Measurements from ENCODE around the gene NIPSNAP3A. TPM values are rescaled to one million over a fixed set of nuclear protein-coding genes. Genes with fewer than 3 reads are reported as not detected.

The NIPSNAP3A gene
- total and polyA plus RNA-seq, 2 donors (not counting 3 experiments of a cell fraction or from before 2014, with no cell fraction given), result 27.2 TPM

DNA sequence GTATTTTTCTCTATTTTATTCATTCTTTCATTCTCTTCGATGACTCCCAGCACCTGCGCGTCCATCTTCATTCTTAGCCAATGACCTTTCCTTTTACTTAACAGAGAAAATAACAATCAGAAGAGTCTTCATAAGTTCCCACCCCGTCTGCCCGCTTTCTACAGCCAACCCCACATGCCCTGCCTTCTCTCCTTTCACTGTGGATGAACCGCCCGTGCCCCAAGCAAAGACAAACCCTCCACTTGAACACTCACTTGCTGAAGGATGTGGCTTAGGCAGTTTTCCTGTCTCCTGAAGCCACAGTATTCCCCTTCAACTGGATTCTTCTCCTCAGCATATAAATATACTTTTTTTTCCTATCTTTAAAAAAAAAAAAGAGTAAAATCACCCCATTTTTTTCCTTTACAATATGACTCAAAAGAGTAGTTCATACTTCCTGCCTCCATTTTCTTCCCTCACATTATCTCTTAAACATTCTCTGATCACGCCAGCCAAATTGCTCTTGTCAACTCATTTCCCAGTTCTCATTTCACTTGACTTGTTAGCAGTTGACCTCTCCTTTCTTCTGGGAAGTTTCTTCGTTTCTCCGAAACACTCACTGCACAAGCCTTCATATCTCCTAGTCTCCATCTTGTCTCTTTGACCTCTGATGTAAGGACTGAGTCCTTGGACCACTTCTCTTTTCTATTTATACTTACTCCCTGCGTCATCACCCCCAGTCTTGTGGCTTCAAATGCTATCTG lies 27.5 kb downstream of the NIPSNAP3A start:
- dilution Hi-C loops (cut with MboI; ENCODE audit: extremely low pct_ligation_motif_present, low sequenced_read_pairs), result no loop called here
- DNase-seq (ENCODE audit: low read depth, low spot score), result no peak
- H3K27ac ChIP-seq (ENCODE audit: insufficient read depth, low read depth, low read length), result no peak overlapping the region
- H3K4me3 ChIP-seq (replicated peaks in 1 of 3; ENCODE audit: insufficient read depth in 1 of 3, low read depth in 1 of 3, low read length in 3 of 3), result no peak overlapping the region
- no peaks in the 10 kb centered on the region for H3K79me2 ChIP-seq (ENCODE audit: control insufficient read depth, insufficient read depth, low read length)
- intact Hi-C loops (cut with micrococcal nuclease), result no loop called here
- BruUV-seq (replicated peaks), result no TSS peak
- H3K4me2 ChIP-seq (ENCODE audit: insufficient read depth, low read length), result no peak overlapping the region
- no peaks in the 10 kb centered on the region for H3K9me3 ChIP-seq (replicated peaks; ENCODE audit: control insufficient read depth, insufficient read depth, low read length)
- no peaks in the 10 kb centered on the region for H3K9me1 ChIP-seq (replicated peaks; ENCODE audit: control insufficient read depth, extremely low read depth, insufficient read depth, low read length)
- POLR2A ChIA-PET, result no interaction called here
- no peaks in the 10 kb centered on the region for H3K4me1 ChIP-seq (ENCODE audit: control insufficient read depth, extremely low read depth, insufficient read depth, low read length)
- TF ChIP-seq, protein P1, sequence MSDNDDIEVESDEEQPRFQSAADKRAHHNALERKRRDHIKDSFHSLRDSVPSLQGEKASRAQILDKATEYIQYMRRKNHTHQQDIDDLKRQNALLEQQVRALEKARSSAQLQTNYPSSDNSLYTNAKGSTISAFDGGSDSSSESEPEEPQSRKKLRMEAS (IDR thresholded peaks at IDR 0.05; ENCODE audit: insufficient read depth, insufficient read length), result no peak
- TF ChIP-seq JUN (IDR thresholded peaks at IDR 0.05; ENCODE audit: borderline replicate concordance, insufficient read depth, insufficient read length, low read depth), result no peak
- no peak for TF ChIP-seq GATA2 (IDR thresholded peaks at IDR 0.05; ENCODE audit: insufficient read depth, insufficient read length, low read depth, low read length)
- TF ChIP-seq POLR2AphosphoS5 (IDR thresholded peaks at IDR 0.05; ENCODE audit: insufficient read depth, low read depth, low read length), result no peak
- no peak for TF ChIP-seq FOS (IDR thresholded peaks at IDR 0.05; ENCODE audit: borderline replicate concordance, insufficient read depth, low read length)
- TF ChIP-seq EZH2 (IDR thresholded peaks at IDR 0.05; ENCODE audit: borderline replicate concordance, low read depth, low read length, severe bottlenecking), result no peak
- TF ChIP-seq, protein P2, sequence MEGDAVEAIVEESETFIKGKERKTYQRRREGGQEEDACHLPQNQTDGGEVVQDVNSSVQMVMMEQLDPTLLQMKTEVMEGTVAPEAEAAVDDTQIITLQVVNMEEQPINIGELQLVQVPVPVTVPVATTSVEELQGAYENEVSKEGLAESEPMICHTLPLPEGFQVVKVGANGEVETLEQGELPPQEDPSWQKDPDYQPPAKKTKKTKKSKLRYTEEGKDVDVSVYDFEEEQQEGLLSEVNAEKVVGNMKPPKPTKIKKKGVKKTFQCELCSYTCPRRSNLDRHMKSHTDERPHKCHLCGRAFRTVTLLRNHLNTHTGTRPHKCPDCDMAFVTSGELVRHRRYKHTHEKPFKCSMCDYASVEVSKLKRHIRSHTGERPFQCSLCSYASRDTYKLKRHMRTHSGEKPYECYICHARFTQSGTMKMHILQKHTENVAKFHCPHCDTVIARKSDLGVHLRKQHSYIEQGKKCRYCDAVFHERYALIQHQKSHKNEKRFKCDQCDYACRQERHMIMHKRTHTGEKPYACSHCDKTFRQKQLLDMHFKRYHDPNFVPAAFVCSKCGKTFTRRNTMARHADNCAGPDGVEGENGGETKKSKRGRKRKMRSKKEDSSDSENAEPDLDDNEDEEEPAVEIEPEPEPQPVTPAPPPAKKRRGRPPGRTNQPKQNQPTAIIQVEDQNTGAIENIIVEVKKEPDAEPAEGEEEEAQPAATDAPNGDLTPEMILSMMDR (IDR thresholded peaks at IDR 0.05; ENCODE audit: extremely low read depth in 1 of 2, insufficient read depth in 1 of 2, low read depth in 1 of 2, low read length in 2 of 2), result no peak
- TF ChIP-seq MYC (IDR thresholded peaks at IDR 0.05; ENCODE audit: low read depth, low read length), result no peak
- TF ChIP-seq POLR2A (IDR thresholded peaks at IDR 0.05; ENCODE audit: low read depth, low read length), result no peak
- no peaks in the 10 kb centered on the region for H3K36me3 ChIP-seq (ENCODE audit: control insufficient read depth in 2 of 2, extremely low read depth in 1 of 2, insufficient read depth in 2 of 2, low read length in 2 of 2)
- no peak overlapping the region for H2AFZ ChIP-seq (ENCODE audit: low read depth, low read length)
- no peaks in the 10 kb centered on the region for H4K20me1 ChIP-seq (replicated peaks; ENCODE audit: control insufficient read depth, extremely low read depth, insufficient read depth, low read length)
- no peak overlapping the region for H3K9ac ChIP-seq (replicated peaks; ENCODE audit: extremely low read depth, insufficient read depth, low read length)
- peaks cover 0 to 5% of the 10 kb centered on the region in 2 experiments for H3K27me3 ChIP-seq (ENCODE audit: control insufficient read depth in 2 of 2, insufficient read depth in 2 of 2, low read length in 2 of 2)
- FAIRE-seq, result no peak
- CTCF ChIA-PET, result no interaction called here
